Measurements from ENCODE around the gene ZNF514.

- no peak for TF ChIP-seq EP300 (IDR thresholded peaks at IDR 0.05; ENCODE audit: borderline replicate concordance in 1 of 2, low read depth in 2 of 2, low read length in 2 of 2)
- TF ChIP-seq POLR2A (IDR thresholded peaks at IDR 0.05; ENCODE audit: control extremely low read depth in 1 of 2, low read depth in 2 of 2, low read length in 2 of 2) = no peak
- no peak for TF ChIP-seq ASH2L (IDR thresholded peaks at IDR 0.05; ENCODE audit: low read length)
- TF ChIP-seq, protein P1, sequence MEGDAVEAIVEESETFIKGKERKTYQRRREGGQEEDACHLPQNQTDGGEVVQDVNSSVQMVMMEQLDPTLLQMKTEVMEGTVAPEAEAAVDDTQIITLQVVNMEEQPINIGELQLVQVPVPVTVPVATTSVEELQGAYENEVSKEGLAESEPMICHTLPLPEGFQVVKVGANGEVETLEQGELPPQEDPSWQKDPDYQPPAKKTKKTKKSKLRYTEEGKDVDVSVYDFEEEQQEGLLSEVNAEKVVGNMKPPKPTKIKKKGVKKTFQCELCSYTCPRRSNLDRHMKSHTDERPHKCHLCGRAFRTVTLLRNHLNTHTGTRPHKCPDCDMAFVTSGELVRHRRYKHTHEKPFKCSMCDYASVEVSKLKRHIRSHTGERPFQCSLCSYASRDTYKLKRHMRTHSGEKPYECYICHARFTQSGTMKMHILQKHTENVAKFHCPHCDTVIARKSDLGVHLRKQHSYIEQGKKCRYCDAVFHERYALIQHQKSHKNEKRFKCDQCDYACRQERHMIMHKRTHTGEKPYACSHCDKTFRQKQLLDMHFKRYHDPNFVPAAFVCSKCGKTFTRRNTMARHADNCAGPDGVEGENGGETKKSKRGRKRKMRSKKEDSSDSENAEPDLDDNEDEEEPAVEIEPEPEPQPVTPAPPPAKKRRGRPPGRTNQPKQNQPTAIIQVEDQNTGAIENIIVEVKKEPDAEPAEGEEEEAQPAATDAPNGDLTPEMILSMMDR (IDR thresholded peaks at IDR 0.05; ENCODE audit: control extremely low read depth in 1 of 3, insufficient read depth in 1 of 3, low read depth in 1 of 3, low read length in 3 of 3) = no peak
- TF ChIP-seq E2F6 (IDR thresholded peaks at IDR 0.05) = no peak
- no peak for TF ChIP-seq YY1 (IDR thresholded peaks at IDR 0.05; ENCODE audit: low read depth, low read length)
- TF ChIP-seq EGR1 (IDR thresholded peaks at IDR 0.05; ENCODE audit: borderline replicate concordance, low read depth, low read length) = no peak
- no peak for TF ChIP-seq TCF12 (IDR thresholded peaks at IDR 0.05; ENCODE audit: low read depth, low read length)
- TF ChIP-seq SP1 (IDR thresholded peaks at IDR 0.05; ENCODE audit: low read depth, low read length) = no peak
Observed at GRCh38 chr2:95203911-95204310, 44.3 kb upstream of the ZNF514 start.

All from H1 (cell line).